Measurements from ENCODE around the gene FYB2.

Gene FYB2

DNA sequence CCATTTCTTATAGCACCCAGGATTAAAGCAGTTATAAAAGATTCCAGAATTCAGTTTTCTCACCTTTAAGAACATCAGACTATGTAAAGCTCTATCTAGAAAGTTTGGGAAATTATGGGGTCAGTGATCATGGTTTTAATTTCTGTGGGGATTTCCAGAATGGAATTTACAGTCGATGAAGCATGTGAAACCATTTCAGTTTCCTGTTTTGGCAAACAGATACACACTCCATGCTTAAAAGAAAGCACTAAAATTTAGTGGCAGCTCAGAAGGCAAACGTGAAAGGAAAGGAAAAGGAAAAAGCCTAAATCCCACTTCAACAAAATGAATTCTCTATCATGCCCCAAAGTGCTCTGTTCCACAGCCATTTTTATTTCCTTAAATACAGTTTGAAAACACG lies 60.4 kb downstream of the FYB2 start:
- DNase-seq (ENCODE audit: low read depth) = no peak
- H3K4me3 ChIP-seq (ENCODE audit: low read depth, low read length) = no peak overlapping the region
- TF ChIP-seq MYC (IDR thresholded peaks at IDR 0.05; ENCODE audit: low read depth, low read length) (no peak), POLR2A (IDR thresholded peaks at IDR 0.05; ENCODE audit: extremely low read depth, insufficient read length) (no peak), MAX (IDR thresholded peaks at IDR 0.05; ENCODE audit: low read depth, low read length) (no peak), CTCF (IDR thresholded peaks at IDR 0.05; ENCODE audit: low read depth, low read length) (no peak)

DNA sequence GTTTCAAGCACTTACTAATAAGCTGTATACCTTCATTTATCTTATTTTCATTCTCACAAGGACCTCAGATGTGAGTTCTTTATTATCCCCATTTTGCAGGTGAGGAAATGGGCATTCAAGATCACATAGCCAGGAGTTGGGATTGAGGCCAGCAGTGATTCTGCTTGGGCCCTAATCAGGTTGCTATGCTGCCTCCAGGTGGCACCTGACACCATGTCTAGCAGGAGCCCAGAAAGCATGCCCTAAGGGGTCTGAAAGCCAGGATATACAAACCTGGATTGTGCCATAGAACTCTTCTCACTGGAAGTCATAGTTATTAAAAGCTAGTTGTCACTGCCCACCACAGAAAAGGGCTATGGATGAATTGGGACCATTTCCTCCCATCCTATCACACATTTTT lies 61.1 kb downstream of the FYB2 start:
- DNase-seq (ENCODE audit: low read depth) = no peak
- TF ChIP-seq CTCF (IDR thresholded peaks at IDR 0.05; ENCODE audit: low read depth, low read length) (no peak), MYC (IDR thresholded peaks at IDR 0.05; ENCODE audit: low read depth, low read length) (no peak), MAX (IDR thresholded peaks at IDR 0.05; ENCODE audit: low read depth, low read length) (no peak), POLR2A (IDR thresholded peaks at IDR 0.05; ENCODE audit: extremely low read depth, insufficient read length) (no peak)
- no peak overlapping the region for H3K4me3 ChIP-seq (ENCODE audit: low read depth, low read length)

DNA sequence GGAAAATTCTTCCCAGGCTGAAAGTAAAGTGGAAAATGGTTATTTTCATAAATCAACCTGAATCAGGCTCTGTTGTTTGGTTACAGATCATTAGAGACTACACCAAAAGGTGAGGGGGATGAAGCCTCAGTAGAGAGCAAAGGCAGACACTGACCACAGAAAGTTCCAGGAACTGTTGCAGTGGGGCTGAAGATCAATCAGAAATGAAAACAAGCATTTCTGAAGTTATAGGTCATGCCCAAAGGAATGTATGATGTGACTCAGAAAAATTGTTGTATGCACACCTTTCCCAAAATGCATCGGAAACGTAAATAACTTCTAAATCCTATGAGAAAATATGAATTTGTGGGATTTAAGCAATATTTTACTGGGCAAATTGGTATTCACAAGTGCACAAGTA lies 63.3 kb downstream of the FYB2 start:
- TF ChIP-seq MAX (IDR thresholded peaks at IDR 0.05; ENCODE audit: low read depth, low read length) = no peak
- no peak for DNase-seq (ENCODE audit: low read depth)
- H3K4me3 ChIP-seq (ENCODE audit: low read depth, low read length) = no peak overlapping the region

GRCh38 chr1:56754708-56755479 lies 64.3 kb downstream of the FYB2 start:
- no peak for TF ChIP-seq CTCF (IDR thresholded peaks at IDR 0.05; ENCODE audit: low read depth, low read length)
- TF ChIP-seq MYC (IDR thresholded peaks at IDR 0.05; ENCODE audit: low read depth, low read length) = no peak
- no peak for TF ChIP-seq MAX (IDR thresholded peaks at IDR 0.05; ENCODE audit: low read depth, low read length)
- no peak for TF ChIP-seq POLR2A (IDR thresholded peaks at IDR 0.05; ENCODE audit: extremely low read depth, insufficient read length)
- no peak for DNase-seq (ENCODE audit: low read depth)
- no peak overlapping the region for H3K4me3 ChIP-seq (ENCODE audit: low read depth, low read length)

DNA sequence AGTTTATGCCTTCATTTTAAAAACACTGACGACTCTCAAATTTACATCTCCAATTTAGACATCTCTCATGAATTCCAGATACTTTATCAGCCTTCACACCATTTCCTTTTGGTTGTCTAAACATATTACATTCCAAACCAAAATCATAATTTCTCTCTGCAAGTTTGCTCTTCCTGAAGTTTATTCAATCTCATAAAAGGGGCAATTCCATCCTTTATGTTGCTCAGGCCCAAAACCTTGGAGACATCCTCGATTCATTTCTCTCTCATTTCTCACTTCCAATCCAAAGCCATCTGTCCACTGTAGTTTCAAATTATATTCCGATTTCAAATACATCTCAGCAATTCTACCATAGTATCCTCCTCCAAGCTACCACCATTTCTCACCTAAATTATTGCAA lies 74.0 kb downstream of the FYB2 start:
- H3K4me3 ChIP-seq (ENCODE audit: low read depth, low read length) = no peak overlapping the region
- TF ChIP-seq MYC (IDR thresholded peaks at IDR 0.05; ENCODE audit: low read depth, low read length) = no peak
- no peak for TF ChIP-seq CTCF (IDR thresholded peaks at IDR 0.05; ENCODE audit: low read depth, low read length)
- TF ChIP-seq POLR2A (IDR thresholded peaks at IDR 0.05; ENCODE audit: extremely low read depth, insufficient read length) = no peak
- no peak for TF ChIP-seq MAX (IDR thresholded peaks at IDR 0.05; ENCODE audit: low read depth, low read length)
- no peak for DNase-seq (ENCODE audit: low read depth)

DNA sequence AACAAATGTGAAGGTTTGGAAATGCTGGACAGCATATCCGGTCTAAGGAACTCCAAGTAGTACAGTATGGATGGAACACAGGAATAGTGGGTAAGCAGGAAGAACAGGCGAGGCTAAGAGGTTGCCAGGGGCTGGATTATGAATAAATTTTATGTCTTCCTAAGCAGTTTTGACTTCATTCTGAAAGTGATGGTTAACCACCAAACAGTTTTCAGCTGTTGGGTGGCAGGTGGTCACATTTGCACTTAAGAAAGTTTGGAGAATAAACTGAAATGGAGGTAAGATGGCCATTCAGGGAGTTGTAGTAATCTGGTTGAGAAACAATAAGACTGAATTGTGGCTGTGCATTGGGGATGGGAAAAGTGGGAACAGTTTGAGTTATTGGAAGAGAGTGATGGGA lies 90.2 kb downstream of the FYB2 start:
- TF ChIP-seq POLR2A (IDR thresholded peaks at IDR 0.05; ENCODE audit: extremely low read depth, insufficient read length) (no peak), MAX (IDR thresholded peaks at IDR 0.05; ENCODE audit: low read depth, low read length) (no peak), MYC (IDR thresholded peaks at IDR 0.05; ENCODE audit: low read depth, low read length) (no peak), CTCF (IDR thresholded peaks at IDR 0.05; ENCODE audit: low read depth, low read length) (no peak)
- no peak overlapping the region for H3K4me3 ChIP-seq (ENCODE audit: low read depth, low read length)
- no peak for DNase-seq (ENCODE audit: low read depth)
